Adipocyte (in vitro differentiated cells): Measurements from ENCODE around the gene RBM26.

ENCODE experiments used
- DNase-seq: peaks from one replicate; pipeline ENCODE4 v3.0.0-alpha.2; 2015; ENCODE audit warnings: low read depth
- H3K27me3 ChIP-seq: replicated peaks from 2 replicates; pipeline ENCODE4 v1.7.0; 2013; ENCODE audit warnings: mild to moderate bottlenecking, low read length, moderate library complexity; ENCODE audit not compliant: control insufficient read depth, insufficient read depth
- H3K36me3 ChIP-seq: 2 replicates; pipeline ENCODE4 v1.7.0; 2013; ENCODE audit warnings: low read length, mild to moderate bottlenecking, moderate library complexity; ENCODE audit not compliant: control insufficient read depth, insufficient read depth, severe bottlenecking
- H3K4me1 ChIP-seq: 2 replicates; pipeline ENCODE4 v1.7.0; 2013; ENCODE audit warnings: mild to moderate bottlenecking, low read length, moderate library complexity; ENCODE audit not compliant: control insufficient read depth, insufficient read depth
- H3K4me3 ChIP-seq: 2 replicates; pipeline ENCODE4 v1.7.0; 2013; ENCODE audit warnings: mild to moderate bottlenecking, low read length, moderate library complexity
- H3K9ac ChIP-seq: 2 replicates; pipeline ENCODE4 v1.7.0; 2013; ENCODE audit warnings: mild to moderate bottlenecking, low read length, moderate library complexity
- H3K9me3 ChIP-seq: 2 replicates; pipeline ENCODE4 v1.7.0; 2013; ENCODE audit warnings: mild to moderate bottlenecking, low read length, moderate library complexity; ENCODE audit not compliant: control insufficient read depth

The RBM26 gene

DNA sequence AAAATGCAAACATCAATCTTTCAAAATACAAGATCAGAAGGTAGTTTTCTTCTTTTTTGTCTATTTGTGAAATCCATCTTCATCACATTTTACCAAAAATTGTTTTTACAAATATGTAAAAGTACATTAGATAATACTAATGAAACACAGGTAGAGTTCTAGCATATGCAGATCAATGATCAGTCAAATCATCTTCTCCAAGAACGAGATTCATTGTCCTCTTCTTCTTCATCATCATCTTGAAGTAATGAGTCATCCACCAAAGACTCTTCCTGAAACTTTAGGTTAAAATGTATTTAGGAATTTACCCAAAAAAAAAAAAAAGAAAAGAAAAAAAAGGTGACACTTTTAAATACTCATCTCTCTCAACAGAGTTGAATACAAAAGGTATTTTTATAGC, 85.6 kb downstream of the RBM26 start:
- no peaks in the 10 kb centered on the region for H3K9me3 ChIP-seq
- no peak for DNase-seq
- H3K9ac ChIP-seq = no peak overlapping the region
- H3K36me3 ChIP-seq = peaks cover 77% of the 10 kb centered on the region
- no peaks in the 10 kb centered on the region for H3K4me1 ChIP-seq
- H3K27me3 ChIP-seq = no peaks in the 10 kb centered on the region
- H3K4me3 ChIP-seq = no peak overlapping the region

DNA sequence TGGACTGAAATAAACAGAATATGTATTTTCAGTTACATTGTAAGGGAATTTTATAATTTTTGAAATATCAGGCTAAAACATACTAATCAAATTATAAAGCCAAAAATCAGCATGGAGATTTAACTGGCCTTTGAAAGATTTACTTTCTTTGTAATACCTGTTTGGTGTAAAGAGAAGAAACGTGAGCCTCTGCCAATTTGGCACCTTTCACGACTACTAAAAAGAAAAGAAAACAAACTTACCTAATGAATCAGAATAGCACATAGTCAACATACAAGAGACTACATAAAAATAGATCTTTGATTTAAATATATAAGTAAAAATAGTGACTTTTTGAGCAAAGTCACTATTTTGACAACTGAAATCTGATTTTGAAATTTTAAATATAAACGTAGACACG, 87.4 kb downstream of the RBM26 start:
- no peak overlapping the region for H3K4me3 ChIP-seq
- H3K36me3 ChIP-seq = peaks cover 80% of the 10 kb centered on the region
- H3K9ac ChIP-seq = no peak overlapping the region
- no peaks in the 10 kb centered on the region for H3K4me1 ChIP-seq
- no peak for DNase-seq
- no peaks in the 10 kb centered on the region for H3K27me3 ChIP-seq
- H3K9me3 ChIP-seq = no peaks in the 10 kb centered on the region

DNA sequence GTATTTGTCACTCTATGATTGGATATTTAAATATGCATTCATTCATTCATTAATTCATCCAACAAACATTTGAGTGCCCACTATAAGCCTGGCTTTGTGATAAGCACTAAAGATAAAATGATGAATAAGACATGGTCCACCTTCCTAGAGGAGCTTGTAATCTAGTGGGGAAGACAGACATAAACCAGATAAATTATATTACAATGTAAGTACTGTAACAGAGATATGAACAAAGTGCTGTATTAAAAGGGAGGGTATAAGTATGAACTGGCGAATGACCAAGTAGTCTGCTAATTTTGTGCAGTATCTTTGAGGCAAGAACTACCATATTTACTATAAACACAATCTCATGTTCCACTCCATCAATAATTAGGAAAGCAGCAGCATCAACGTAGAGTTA, 88.2 kb downstream of the RBM26 start:
- Histone ChIP-seq H3K9ac (no peak overlapping the region), H3K4me3 (no peak overlapping the region), H3K36me3 (peaks cover 83% of the 10 kb centered on the region), H3K4me1 (no peaks in the 10 kb centered on the region), H3K9me3 (no peaks in the 10 kb centered on the region), H3K27me3 (no peaks in the 10 kb centered on the region)
- DNase-seq = no peak

DNA sequence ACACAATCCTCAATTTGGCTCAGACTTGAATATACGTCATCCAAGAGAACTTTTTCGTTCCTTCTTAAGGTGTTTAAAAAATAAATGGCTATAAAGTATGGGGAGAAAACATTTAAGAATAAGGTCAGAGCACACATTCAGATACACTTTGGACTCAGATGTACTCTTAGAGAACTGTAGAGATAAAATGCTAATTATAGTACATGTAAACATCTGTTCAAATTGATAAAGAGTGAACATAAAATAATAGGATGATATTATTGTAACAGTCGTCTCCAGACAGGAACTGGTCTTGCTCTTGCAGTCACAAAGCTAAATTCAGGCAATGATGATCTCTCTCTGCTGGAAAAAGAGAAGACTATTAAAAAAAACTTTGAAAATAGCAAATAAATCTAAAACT, 91.4 kb downstream of the RBM26 start:
- Histone ChIP-seq H3K9me3 (no peaks in the 10 kb centered on the region), H3K9ac (no peak overlapping the region), H3K4me1 (peaks cover 6% of the 10 kb centered on the region), H3K36me3 (peaks cover 55% of the 10 kb centered on the region), H3K27me3 (no peaks in the 10 kb centered on the region), H3K4me3 (no peak overlapping the region)
- DNase-seq = no peak

DNA sequence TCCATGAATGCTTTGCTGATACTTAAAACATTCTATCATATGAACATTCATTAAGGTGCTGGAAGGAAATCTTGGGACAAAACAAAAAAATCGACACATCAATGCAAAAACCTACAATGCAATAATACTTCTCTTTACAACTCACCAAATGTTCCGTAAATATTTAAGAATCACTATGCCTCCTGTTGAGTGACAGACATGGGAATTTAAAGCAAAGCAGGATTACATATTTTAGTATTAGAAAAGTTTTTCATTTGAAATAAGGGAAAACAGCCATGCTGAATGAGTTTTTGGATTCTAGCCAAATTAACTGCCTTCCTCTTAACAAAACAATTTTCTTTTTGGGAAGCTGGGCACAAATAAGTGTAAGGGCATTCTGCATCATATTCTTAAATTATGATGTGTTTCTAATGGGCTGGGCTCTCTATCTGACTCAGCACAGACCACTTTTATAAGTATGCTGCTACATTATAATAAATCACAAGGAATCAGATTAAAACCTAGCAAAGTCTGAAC, 93.7 kb downstream of the RBM26 start:
- H3K36me3 ChIP-seq = peaks cover 34% of the 10 kb centered on the region
- H3K9ac ChIP-seq = no peak overlapping the region
- H3K27me3 ChIP-seq = no peaks in the 10 kb centered on the region
- H3K9me3 ChIP-seq = no peaks in the 10 kb centered on the region
- no peak for DNase-seq
- no peak overlapping the region for H3K4me3 ChIP-seq
- peaks cover 11% of the 10 kb centered on the region for H3K4me1 ChIP-seq

DNA sequence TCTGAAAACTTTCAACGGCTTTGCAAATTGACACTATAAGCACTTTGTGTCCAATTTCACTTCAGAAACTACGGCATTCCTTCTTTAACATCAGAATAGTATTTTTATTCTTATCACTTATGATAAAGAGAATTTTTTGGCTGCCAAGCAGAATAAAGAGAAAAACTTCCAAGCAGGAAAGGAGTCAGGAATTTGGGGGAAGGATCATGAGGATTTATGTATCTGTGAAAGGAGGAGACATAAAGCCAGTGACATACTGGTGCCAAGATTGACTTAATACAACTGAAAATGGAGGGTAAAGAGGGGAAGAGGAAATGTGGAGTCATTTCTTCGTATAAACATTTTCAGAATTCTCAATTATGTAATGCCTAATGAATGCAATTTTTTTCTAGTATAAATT, 94.7 kb downstream of the RBM26 start:
- Histone ChIP-seq H3K9me3 (no peaks in the 10 kb centered on the region), H3K36me3 (peaks cover 26% of the 10 kb centered on the region), H3K4me1 (peaks cover 11% of the 10 kb centered on the region), H3K4me3 (no peak overlapping the region), H3K27me3 (no peaks in the 10 kb centered on the region), H3K9ac (no peak overlapping the region)
- no peak for DNase-seq

DNA sequence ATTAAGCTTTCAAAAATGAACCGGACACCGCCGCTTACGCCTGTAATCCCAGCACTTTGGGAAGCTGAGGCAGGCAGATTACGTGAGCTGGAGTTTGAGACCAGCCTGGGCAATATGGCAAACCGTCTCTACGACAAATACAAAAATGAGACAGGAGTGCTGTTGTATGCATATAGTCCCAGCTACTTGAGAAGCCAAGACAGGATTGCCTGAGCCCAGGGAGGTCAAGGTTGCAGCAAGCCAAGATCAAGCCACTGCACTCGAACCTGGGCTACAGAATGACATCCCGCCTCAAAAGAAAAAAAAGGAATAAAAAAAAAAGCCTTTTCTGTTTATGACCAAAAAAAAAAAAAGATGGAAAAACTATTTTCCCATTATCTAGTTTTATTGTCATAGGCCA, 96.4 kb downstream of the RBM26 start:
- Histone ChIP-seq H3K9ac (no peak overlapping the region), H3K4me1 (peaks cover 11% of the 10 kb centered on the region), H3K4me3 (no peak overlapping the region), H3K27me3 (no peaks in the 10 kb centered on the region), H3K9me3 (no peaks in the 10 kb centered on the region), H3K36me3 (peaks cover 14% of the 10 kb centered on the region)
- DNase-seq = no peak

DNA sequence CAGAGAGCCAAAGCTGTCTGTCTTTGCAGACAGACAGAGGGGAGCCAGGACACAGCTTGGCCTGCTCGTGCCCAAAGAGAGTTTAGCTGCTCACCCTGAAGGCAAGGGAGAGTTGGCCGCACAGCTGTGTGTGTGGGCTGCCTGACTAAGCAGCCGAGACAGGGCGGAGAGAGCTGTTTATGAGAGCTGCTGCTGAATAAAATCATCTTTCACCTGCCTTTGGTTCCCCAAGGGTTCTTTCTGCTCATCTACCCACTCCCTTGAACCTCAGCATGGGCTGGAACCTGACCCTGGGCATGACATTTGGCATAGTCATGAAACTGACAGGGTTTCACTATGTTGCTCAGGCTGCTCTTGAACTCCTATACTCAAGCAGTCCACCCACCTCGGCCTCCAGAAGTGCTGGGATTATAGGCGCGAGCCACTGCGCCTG, 98.2 kb downstream of the RBM26 start:
- no peaks in the 10 kb centered on the region for H3K9me3 ChIP-seq
- peak; percentile 19 for DNase-seq
- peaks cover 3% of the 10 kb centered on the region for H3K36me3 ChIP-seq
- no peak overlapping the region for H3K4me3 ChIP-seq
- peaks cover 11% of the 10 kb centered on the region for H3K4me1 ChIP-seq
- no peak overlapping the region for H3K9ac ChIP-seq
- H3K27me3 ChIP-seq = no peaks in the 10 kb centered on the region

DNA sequence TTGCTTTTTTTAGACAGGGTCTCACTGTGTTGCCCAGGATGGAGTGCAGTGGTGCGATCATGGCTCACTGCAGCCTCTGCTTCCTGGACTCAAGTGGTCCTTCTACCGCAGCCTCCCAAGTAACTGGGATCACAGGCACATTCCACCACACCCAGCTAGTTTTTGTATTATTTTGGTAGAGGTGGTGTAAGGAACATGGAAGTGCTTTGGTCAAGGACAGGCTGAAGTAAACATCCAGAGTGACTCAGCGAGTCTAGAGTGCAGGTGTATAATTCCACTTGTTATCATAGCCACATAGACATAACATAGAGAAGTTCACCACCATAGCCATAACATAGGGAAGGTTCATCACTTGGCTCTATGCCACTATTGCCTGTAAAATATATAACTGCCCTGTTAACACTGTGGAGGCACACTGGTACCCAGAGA, 98.6 kb downstream of the RBM26 start:
- no peak overlapping the region for H3K4me3 ChIP-seq
- peaks cover 11% of the 10 kb centered on the region for H3K4me1 ChIP-seq
- H3K9me3 ChIP-seq = no peaks in the 10 kb centered on the region
- H3K9ac ChIP-seq = no peak overlapping the region
- DNase-seq = no peak
- H3K27me3 ChIP-seq = no peaks in the 10 kb centered on the region
- peaks cover 3% of the 10 kb centered on the region for H3K36me3 ChIP-seq

DNA sequence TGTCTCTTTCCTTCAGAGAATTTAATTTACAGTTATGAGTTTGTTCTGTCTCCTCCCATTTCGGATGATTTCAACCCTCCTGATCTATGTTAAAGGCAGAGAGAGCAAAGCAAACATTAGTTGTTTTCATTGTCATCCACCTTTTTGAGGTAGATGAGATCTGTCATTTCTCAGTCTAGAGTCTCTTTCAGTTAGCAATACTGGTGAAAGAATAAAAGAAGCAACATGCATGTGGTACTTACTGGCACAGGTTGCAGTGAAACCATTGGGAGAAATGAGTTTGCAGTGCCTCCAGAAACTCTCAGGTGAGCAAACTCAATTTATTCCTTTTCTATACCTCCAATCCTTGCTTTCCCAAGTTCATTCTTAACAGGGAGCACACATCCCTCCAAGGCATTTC, 99.4 kb downstream of the RBM26 start:
- H3K27me3 ChIP-seq = no peaks in the 10 kb centered on the region
- H3K4me3 ChIP-seq = no peak overlapping the region
- no peaks in the 10 kb centered on the region for H3K36me3 ChIP-seq
- H3K4me1 ChIP-seq = peaks cover 11% of the 10 kb centered on the region
- no peak overlapping the region for H3K9ac ChIP-seq
- H3K9me3 ChIP-seq = no peaks in the 10 kb centered on the region
- DNase-seq = no peak

DNA sequence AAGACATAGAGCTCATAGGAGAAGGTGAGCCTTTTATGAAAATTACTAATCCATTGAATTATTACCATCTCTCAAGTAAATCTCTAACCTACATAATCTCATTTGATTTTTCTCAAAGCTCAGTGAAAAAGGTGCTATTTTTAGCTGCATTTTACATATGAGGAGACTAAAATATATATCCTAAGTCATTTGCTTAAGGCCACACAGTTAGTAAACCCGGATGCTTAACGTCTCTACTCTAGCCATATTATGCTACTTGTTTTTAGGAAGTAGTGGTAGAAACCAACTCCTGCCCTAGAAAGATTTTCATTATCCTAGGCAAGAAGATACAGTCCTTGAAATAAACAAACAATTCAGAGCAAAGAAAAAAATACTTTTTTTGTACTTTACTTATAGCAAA, 108.9 kb downstream of the RBM26 start:
- Histone ChIP-seq H3K4me3 (no peak overlapping the region), H3K9ac (no peak overlapping the region), H3K4me1 (no peaks in the 10 kb centered on the region), H3K36me3 (no peaks in the 10 kb centered on the region), H3K27me3 (peaks cover 3% of the 10 kb centered on the region), H3K9me3 (no peaks in the 10 kb centered on the region)
- DNase-seq = no peak

DNA sequence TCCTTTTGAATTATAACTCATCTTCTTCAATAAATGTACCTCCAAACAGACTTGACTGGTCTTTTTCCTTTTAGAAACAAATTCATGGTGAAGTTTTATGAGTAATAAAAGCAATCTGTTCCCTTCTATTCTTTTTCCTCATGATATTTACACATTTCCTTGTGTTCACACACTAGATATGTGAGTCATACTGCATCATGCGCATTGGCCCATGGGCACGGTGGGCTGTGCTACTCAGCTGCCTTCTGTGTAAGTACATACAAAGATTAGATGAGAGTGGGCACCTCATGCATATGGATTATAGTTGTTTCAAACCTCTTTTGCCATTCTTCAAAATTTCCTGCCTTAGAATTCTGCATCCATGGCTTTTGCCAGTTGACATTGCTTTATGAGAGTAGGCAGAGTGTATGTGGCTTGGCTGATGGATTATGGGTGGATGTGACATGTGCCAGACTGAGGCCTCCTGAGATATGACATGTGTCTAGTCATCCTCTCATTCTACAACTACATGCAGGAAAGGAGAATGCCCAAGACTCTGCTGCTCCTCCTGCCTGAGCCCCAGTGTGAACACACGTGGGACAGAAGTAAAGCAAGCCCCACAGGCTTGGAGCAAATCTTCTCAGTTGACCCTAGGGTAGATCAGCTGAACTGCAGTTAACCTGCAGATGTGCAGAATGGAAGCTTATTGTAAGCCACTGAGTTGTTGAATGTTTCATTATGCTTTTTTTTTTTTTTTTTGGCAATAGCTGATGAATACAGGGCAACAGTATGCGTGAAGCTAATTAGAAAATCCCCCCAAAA, 109.9 kb downstream of the RBM26 start:
- no peak for DNase-seq
- no peak overlapping the region for H3K9ac ChIP-seq
- H3K36me3 ChIP-seq = no peaks in the 10 kb centered on the region
- H3K4me1 ChIP-seq = no peaks in the 10 kb centered on the region
- no peak overlapping the region for H3K4me3 ChIP-seq
- no peaks in the 10 kb centered on the region for H3K9me3 ChIP-seq
- peaks cover 3% of the 10 kb centered on the region for H3K27me3 ChIP-seq
